ENCODE data around the gene TMEM220.

Gene TMEM220

DNA sequence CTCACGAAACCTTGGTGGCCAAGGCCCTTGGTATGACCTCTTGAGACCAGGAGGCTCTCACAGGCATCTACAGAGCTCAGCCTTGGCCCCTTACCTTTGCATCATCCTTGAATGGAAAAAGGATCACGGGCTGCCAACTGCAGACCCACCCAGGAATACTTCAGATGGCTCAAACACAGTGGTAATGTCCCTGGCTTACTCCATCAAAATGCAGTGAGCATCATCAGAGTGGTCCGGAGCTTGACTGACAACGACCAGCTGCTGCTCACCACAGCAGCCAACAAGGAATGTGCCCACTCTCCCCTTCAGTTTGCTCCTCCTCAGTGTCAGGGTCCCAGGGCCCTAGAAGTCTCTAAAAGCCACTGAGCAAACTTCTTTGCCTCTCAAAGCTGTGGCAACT is 55.1 kb downstream of the TMEM220 start:
- Histone ChIP-seq H3K36me3 (ENCODE audit: insufficient read depth, low read length) (peaks cover 33% of the 10 kb centered on the region; the same call in 1 of the 2 replicates), H3K9ac (ENCODE audit: low read depth, low read length, poor library complexity, severe bottlenecking) (no peak overlapping the region), H3K9me2 (replicated peaks; ENCODE audit: low read depth, low read length) (no peaks in the 10 kb centered on the region), H4K20me1 (ENCODE audit: insufficient read depth, low read length, poor library complexity, severe bottlenecking) (no peaks in the 10 kb centered on the region), H3K4me3 (ENCODE audit: low read length, poor library complexity, severe bottlenecking) (no peak overlapping the region), H3K4me2 (ENCODE audit: low read depth, low read length, poor library complexity, severe bottlenecking) (no peak overlapping the region), H3K4me1 (ENCODE audit: insufficient read depth, low read length, poor library complexity, severe bottlenecking) (no peaks in the 10 kb centered on the region), H3K27me3 (ENCODE audit: insufficient read depth, low read length, poor library complexity, severe bottlenecking) (no peaks in the 10 kb centered on the region), H3F3A (ENCODE audit: low read depth) (no peaks in the 10 kb centered on the region), H3K79me2 (ENCODE audit: insufficient read depth, low read length) (no peaks in the 10 kb centered on the region), H2AFZ (ENCODE audit: low read length) (no peak overlapping the region), H3K9me3 (ENCODE audit: insufficient read depth, low read depth, low read length) (no peaks in the 10 kb centered on the region)
- TF ChIP-seq, protein P1, sequence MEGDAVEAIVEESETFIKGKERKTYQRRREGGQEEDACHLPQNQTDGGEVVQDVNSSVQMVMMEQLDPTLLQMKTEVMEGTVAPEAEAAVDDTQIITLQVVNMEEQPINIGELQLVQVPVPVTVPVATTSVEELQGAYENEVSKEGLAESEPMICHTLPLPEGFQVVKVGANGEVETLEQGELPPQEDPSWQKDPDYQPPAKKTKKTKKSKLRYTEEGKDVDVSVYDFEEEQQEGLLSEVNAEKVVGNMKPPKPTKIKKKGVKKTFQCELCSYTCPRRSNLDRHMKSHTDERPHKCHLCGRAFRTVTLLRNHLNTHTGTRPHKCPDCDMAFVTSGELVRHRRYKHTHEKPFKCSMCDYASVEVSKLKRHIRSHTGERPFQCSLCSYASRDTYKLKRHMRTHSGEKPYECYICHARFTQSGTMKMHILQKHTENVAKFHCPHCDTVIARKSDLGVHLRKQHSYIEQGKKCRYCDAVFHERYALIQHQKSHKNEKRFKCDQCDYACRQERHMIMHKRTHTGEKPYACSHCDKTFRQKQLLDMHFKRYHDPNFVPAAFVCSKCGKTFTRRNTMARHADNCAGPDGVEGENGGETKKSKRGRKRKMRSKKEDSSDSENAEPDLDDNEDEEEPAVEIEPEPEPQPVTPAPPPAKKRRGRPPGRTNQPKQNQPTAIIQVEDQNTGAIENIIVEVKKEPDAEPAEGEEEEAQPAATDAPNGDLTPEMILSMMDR (conservative IDR thresholded peaks at IDR 0.05; ENCODE audit: low read length): no peak
- TF ChIP-seq EZH2phosphoT487 (IDR thresholded peaks at IDR 0.05; ENCODE audit: borderline replicate concordance): no peak

DNA sequence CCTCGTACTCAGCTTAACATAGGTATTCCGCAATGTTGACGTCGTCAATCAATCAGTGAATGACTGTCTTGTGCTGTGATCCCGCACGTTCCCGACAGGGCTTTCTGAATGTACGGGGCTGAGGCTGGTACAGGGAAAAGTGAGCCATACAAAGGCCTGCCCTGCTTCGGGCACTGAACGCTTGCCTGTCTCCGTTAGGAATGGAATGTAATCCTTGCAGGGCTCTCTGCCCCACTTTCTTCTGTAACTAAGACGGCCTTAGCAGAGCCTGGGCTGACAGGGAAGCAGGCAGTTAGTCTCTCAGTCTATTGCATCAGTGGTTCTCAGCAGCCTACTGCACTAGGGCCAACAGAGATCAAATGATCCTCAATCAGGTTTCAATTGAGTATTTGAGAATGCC is 56.5 kb downstream of the TMEM220 start:
- Histone ChIP-seq H3K4me1 (ENCODE audit: insufficient read depth, low read length, poor library complexity, severe bottlenecking) (no peaks in the 10 kb centered on the region), H3K4me3 (ENCODE audit: low read length, poor library complexity, severe bottlenecking) (no peak overlapping the region), H3K27me3 (ENCODE audit: insufficient read depth, low read length, poor library complexity, severe bottlenecking) (no peaks in the 10 kb centered on the region), H3F3A (ENCODE audit: low read depth) (no peaks in the 10 kb centered on the region), H3K36me3 (ENCODE audit: insufficient read depth, low read length) (peaks cover 20% of the 10 kb centered on the region; the same call in 1 of the 2 replicates), H2AFZ (ENCODE audit: low read length) (no peak overlapping the region), H4K20me1 (ENCODE audit: insufficient read depth, low read length, poor library complexity, severe bottlenecking) (no peaks in the 10 kb centered on the region), H3K9me2 (replicated peaks; ENCODE audit: low read depth, low read length) (no peaks in the 10 kb centered on the region), H3K9ac (ENCODE audit: low read depth, low read length, poor library complexity, severe bottlenecking) (no peak overlapping the region), H3K4me2 (ENCODE audit: low read depth, low read length, poor library complexity, severe bottlenecking) (no peak overlapping the region), H3K79me2 (ENCODE audit: insufficient read depth, low read length) (no peaks in the 10 kb centered on the region), H3K9me3 (ENCODE audit: insufficient read depth, low read depth, low read length) (no peaks in the 10 kb centered on the region)
- no peak for TF ChIP-seq EZH2phosphoT487 (IDR thresholded peaks at IDR 0.05; ENCODE audit: borderline replicate concordance)
- TF ChIP-seq, protein P1 (conservative IDR thresholded peaks at IDR 0.05; ENCODE audit: low read length): no peak

DNA sequence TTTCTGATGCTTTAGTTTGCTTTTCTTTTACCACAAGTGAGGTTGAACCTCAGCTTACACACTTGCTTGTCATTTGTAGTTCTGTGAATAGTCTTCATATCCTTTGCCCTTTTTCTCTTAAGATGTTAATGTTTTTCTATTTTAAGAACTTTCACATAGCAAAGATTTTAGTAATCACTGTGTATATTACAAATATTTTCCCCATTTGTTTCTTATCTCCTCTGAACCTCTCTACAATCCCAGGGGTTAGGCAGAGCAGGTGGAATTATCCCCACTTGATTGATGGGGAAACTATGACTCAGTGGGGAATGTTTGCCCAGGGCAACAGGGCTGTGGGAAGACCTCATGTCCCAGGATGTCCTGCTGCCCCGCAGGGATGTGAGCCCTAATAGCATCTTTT is 61.0 kb downstream of the TMEM220 start:
- H3K4me1 ChIP-seq (ENCODE audit: insufficient read depth, low read length, poor library complexity, severe bottlenecking): no peaks in the 10 kb centered on the region
- H3K4me2 ChIP-seq (ENCODE audit: low read depth, low read length, poor library complexity, severe bottlenecking): no peak overlapping the region
- H3K79me2 ChIP-seq (ENCODE audit: insufficient read depth, low read length): no peaks in the 10 kb centered on the region
- no peaks in the 10 kb centered on the region for H4K20me1 ChIP-seq (ENCODE audit: insufficient read depth, low read length, poor library complexity, severe bottlenecking)
- H3K9ac ChIP-seq (ENCODE audit: low read depth, low read length, poor library complexity, severe bottlenecking): no peak overlapping the region
- H3K27me3 ChIP-seq (ENCODE audit: insufficient read depth, low read length, poor library complexity, severe bottlenecking): no peaks in the 10 kb centered on the region
- no peak overlapping the region for H2AFZ ChIP-seq (ENCODE audit: low read length)
- no peaks in the 10 kb centered on the region for H3K36me3 ChIP-seq (ENCODE audit: insufficient read depth, low read length)
- H3K4me3 ChIP-seq (ENCODE audit: low read length, poor library complexity, severe bottlenecking): no peak overlapping the region
- no peaks in the 10 kb centered on the region for H3K9me3 ChIP-seq (ENCODE audit: insufficient read depth, low read depth, low read length)
- H3K9me2 ChIP-seq (replicated peaks; ENCODE audit: low read depth, low read length): no peaks in the 10 kb centered on the region
- H3F3A ChIP-seq (ENCODE audit: low read depth): no peaks in the 10 kb centered on the region
- TF ChIP-seq, protein P1 (conservative IDR thresholded peaks at IDR 0.05; ENCODE audit: low read length): no peak
- no peak for TF ChIP-seq EZH2phosphoT487 (IDR thresholded peaks at IDR 0.05; ENCODE audit: borderline replicate concordance)
